Calu3 (cell line): Measurements from ENCODE around the gene CD9. TPM values are rescaled to one million over a fixed set of nuclear protein-coding genes. Genes with fewer than 3 reads are reported as not detected.

Source experiments
- BruUV-seq: library from RNA; stranded (reverse); fragments of 400-500 nt; replicated peaks from 2 replicates; lab custom pipeline; 2021; lab: Mats Ljungman, UMichigan
- CTCF ChIA-PET: fragments of 300-600 bp; sonication (Branson Sonifier 250); formaldehyde crosslinking; loops from one replicate; lab custom pipeline; 2022; ENCODE audit warnings: antibody characterized with exemption; lab: Charles Lee
- DNase-seq: peaks from one replicate; pipeline ENCODE4 v3.0.0; 2022
- H3K27ac Mint-ChIP-seq: one replicate; pipeline ENCODE4 v1.8.0; 2022; ENCODE audit warnings: mixed read lengths; ENCODE audit not compliant: unreplicated experiment
- H3K27me3 Mint-ChIP-seq: one replicate; pipeline ENCODE4 v1.8.0; 2022; ENCODE audit warnings: mixed read lengths; ENCODE audit not compliant: unreplicated experiment
- H3K36me3 Mint-ChIP-seq: one replicate; pipeline ENCODE4 v1.8.0; 2022; ENCODE audit warnings: mild to moderate bottlenecking, moderate library complexity, mixed read lengths; ENCODE audit not compliant: insufficient read depth, unreplicated experiment
- H3K4me1 Mint-ChIP-seq: one replicate; pipeline ENCODE4 v1.8.0; 2022; ENCODE audit warnings: mild to moderate bottlenecking, low read depth, mixed read lengths; ENCODE audit not compliant: unreplicated experiment
- H3K4me3 Mint-ChIP-seq: one replicate; pipeline ENCODE4 v1.8.0; 2022; ENCODE audit warnings: mild to moderate bottlenecking, low read depth, moderate library complexity, mixed read lengths; ENCODE audit not compliant: unreplicated experiment
- H3K9me3 Mint-ChIP-seq: one replicate; pipeline ENCODE4 v1.8.0; 2022; ENCODE audit warnings: low read depth, mixed read lengths; ENCODE audit not compliant: unreplicated experiment
- CTCF ChIP-seq: fragments of 200-600 bp; IDR thresholded peaks from one replicate; pipeline ENCODE4 v1.8.0; 2022; ENCODE audit warnings: antibody characterized with exemption; ENCODE audit not compliant: unreplicated experiment
- intact Hi-C: fragments of 100-400 bp; cut with micrococcal nuclease; formaldehyde crosslinking; loops from one replicate; pipeline ENCODE4 v1.10.0; 2022; ENCODE audit not compliant: unreplicated experiment
- total RNA-seq: library from RNA; stranded (reverse); gene quantifications from 2 replicates; pipeline ENCODE4 v1.2.3, GENCODE V29; 2022

Gene CD9
- total RNA-seq, 1 experiment from 2014 or later, result 128 TPM

- Mint-ChIP-seq H3K9me3 (no peaks in the 10 kb centered on the region), H3K27ac (no peak overlapping the region), H3K27me3 (no peaks in the 10 kb centered on the region), H3K4me3 (no peak overlapping the region), H3K36me3 (peaks cover 33% of the 10 kb centered on the region), H3K4me1 (peaks cover 36% of the 10 kb centered on the region)
- intact Hi-C loops, result loop anchor here (5.0 to 10.0 kb wide), 2 partner anchors 163 to 261 kb away; partner anchors contain the start of genes SCNN1A and VAMP1
- CTCF ChIA-PET, result interaction anchor here (1.2 kb wide), 1 partner anchor 73 kb away, joined by 3 read pairs; no protein-coding TSS in a partner anchor
- no peak for DNase-seq
- TF ChIP-seq CTCF, result no peak
- no TSS peak for BruUV-seq
Measured at GRCh38 chr12:6211421-6211869, 11.2 kb downstream of the CD9 start.

- peaks cover 43% of the 10 kb centered on the region for H3K4me1 Mint-ChIP-seq
- intact Hi-C loops, result loop anchor here (5.0 to 10.0 kb wide), 2 partner anchors 163 to 260 kb away; partner anchors contain the start of genes SCNN1A and VAMP1
- no peaks in the 10 kb centered on the region for H3K9me3 Mint-ChIP-seq
- DNase-seq, result no peak
- H3K4me3 Mint-ChIP-seq, result no peak overlapping the region
- no peaks in the 10 kb centered on the region for H3K27me3 Mint-ChIP-seq
- BruUV-seq, result no TSS peak
- H3K27ac Mint-ChIP-seq, result no peak overlapping the region
- CTCF ChIA-PET, result interaction anchor here (1.2 kb wide), 1 partner anchor 73 kb away, joined by 3 read pairs; no protein-coding TSS in a partner anchor
- H3K36me3 Mint-ChIP-seq, result peaks cover 33% of the 10 kb centered on the region
- TF ChIP-seq CTCF, result no peak
Measured at GRCh38 chr12:6212086-6212485, 11.9 kb downstream of the CD9 start.

- peaks cover 54% of the 10 kb centered on the region for H3K4me1 Mint-ChIP-seq
- no peak overlapping the region for H3K4me3 Mint-ChIP-seq
- no peak for DNase-seq
- BruUV-seq, result no TSS peak
- peaks cover 32% of the 10 kb centered on the region for H3K36me3 Mint-ChIP-seq
- H3K9me3 Mint-ChIP-seq, result no peaks in the 10 kb centered on the region
- intact Hi-C loops, result loop anchor here (5.0 to 10.0 kb wide), 2 partner anchors 161 to 258 kb away; partner anchors contain the start of genes SCNN1A and VAMP1
- no peak for TF ChIP-seq CTCF
- no peak overlapping the region for H3K27ac Mint-ChIP-seq
- no peaks in the 10 kb centered on the region for H3K27me3 Mint-ChIP-seq
- CTCF ChIA-PET, result interaction anchor here (2.1 kb wide), 1 partner anchor 13 kb away, joined by 7 read pairs; the partner anchor contains the start of gene CD9
Measured at GRCh38 chr12:6213969-6214368, 13.8 kb downstream of the CD9 start.

- peaks cover 50% of the 10 kb centered on the region for H3K4me1 Mint-ChIP-seq
- CTCF ChIA-PET, result interaction anchor here (1.4 to 2.1 kb wide), 2 partner anchors 14 to 19 kb away, joined by 4 to 7 read pairs; partner anchors contain the start of gene CD9
- peaks cover 27% of the 10 kb centered on the region for H3K36me3 Mint-ChIP-seq
- TF ChIP-seq CTCF, result no peak
- no peak for DNase-seq
- intact Hi-C loops, result loop anchor here (5.0 to 10.0 kb wide), 3 partner anchors 63 to 258 kb away; partner anchors contain the start of genes SCNN1A and VAMP1
- BruUV-seq, result no TSS peak
- H3K4me3 Mint-ChIP-seq, result peak overlapping the region; percentile 58
- peak overlapping the region; percentile 97 for H3K27ac Mint-ChIP-seq
- no peaks in the 10 kb centered on the region for H3K27me3 Mint-ChIP-seq
- no peaks in the 10 kb centered on the region for H3K9me3 Mint-ChIP-seq
Measured at GRCh38 chr12:6214633-6215032, 14.4 kb downstream of the CD9 start.
